ENCODE data around the gene DNAI4.

- TF ChIP-seq CTCF (tag by site-specific recombination; IDR thresholded peaks at IDR 0.05) (no peak), ZBTB7A (tag by site-specific recombination; IDR thresholded peaks at IDR 0.05; ENCODE audit: low read depth) (no peak), BCL6B (tag by site-specific recombination; IDR thresholded peaks at IDR 0.05) (no peak), ZFP69B (tag by site-specific recombination; IDR thresholded peaks at IDR 0.05) (no peak), SP7 (tag by site-specific recombination; IDR thresholded peaks at IDR 0.05) (no peak), ZEB2 (tag by site-specific recombination; IDR thresholded peaks at IDR 0.05) (no peak)
These were observed 14.0 kb upstream of the DNAI4 start for GRCh38 chr1:66938613-66939012.

Data from HEK293 (cell line).